GM19372 (cell line): ENCODE results near the gene KANK4.
"Not testable (repeated sequence)": the region's sequence is repeated elsewhere in the genome, so short reads cannot be mapped to it uniquely, and the experiment has no call there.

Source experiments
- ATAC-seq: cut with Tn5 transposase; IDR thresholded peaks from one replicate; pipeline ENCODE4 v1.9.1; 2021; ENCODE audit warnings: mild to moderate bottlenecking, low read depth, moderate library complexity; ENCODE audit not compliant: unreplicated experiment

KANK4 gene

GRCh38 chr1:62241371-62242131, 77.7 kb downstream of the KANK4 start:
- ATAC-seq: no peak

- no peak for ATAC-seq
Observed at GRCh38 chr1:62240651-62241370, 78.4 kb downstream of the KANK4 start.

GRCh38 chr1:62239652-62240403, 79.4 kb downstream of the KANK4 start:
- not testable (repeated sequence) for ATAC-seq

GRCh38 chr1:62238507-62238906, 80.7 kb downstream of the KANK4 start:
- ATAC-seq: no peak

GRCh38 chr1:62237950-62238374, 81.3 kb downstream of the KANK4 start:
- ATAC-seq: no peak

GRCh38 chr1:62237361-62237760, 81.9 kb downstream of the KANK4 start:
- ATAC-seq: no peak

- ATAC-seq: no peak
Observed at GRCh38 chr1:62235576-62235975, 83.7 kb downstream of the KANK4 start.

- no peak for ATAC-seq
Observed at GRCh38 chr1:62234688-62235087, 84.5 kb downstream of the KANK4 start.

GRCh38 chr1:62233926-62234450, 85.2 kb downstream of the KANK4 start:
- no peak for ATAC-seq

- no peak for ATAC-seq
Observed at GRCh38 chr1:62232871-62233278, 86.4 kb downstream of the KANK4 start.

GRCh38 chr1:62230718-62231117, 88.5 kb downstream of the KANK4 start:
- no peak for ATAC-seq

GRCh38 chr1:62229932-62230331, 89.3 kb downstream of the KANK4 start:
- ATAC-seq: no peak

GRCh38 chr1:62229468-62229867, 89.8 kb downstream of the KANK4 start:
- ATAC-seq: no peak

GRCh38 chr1:62228883-62229187, 90.4 kb downstream of the KANK4 start:
- ATAC-seq: no peak

GRCh38 chr1:62228136-62228882, 90.9 kb downstream of the KANK4 start:
- ATAC-seq: no peak

GRCh38 chr1:62227496-62227895, 91.7 kb downstream of the KANK4 start:
- no peak for ATAC-seq

- no peak for ATAC-seq
Observed at GRCh38 chr1:62224182-62224581, 95.1 kb downstream of the KANK4 start.

GRCh38 chr1:62222321-62222720, 96.9 kb downstream of the KANK4 start:
- no peak for ATAC-seq

- no peak for ATAC-seq
Observed at GRCh38 chr1:62221171-62221570, 98.1 kb downstream of the KANK4 start.

GRCh38 chr1:62220456-62220855, 98.8 kb downstream of the KANK4 start:
- ATAC-seq: not testable (repeated sequence)
